ENCODE results near the gene ARF5.

GRCh38 chr7:127546313-127546712 lies 41.9 kb upstream of the ARF5 start:
- TF ChIP-seq CTCF (IDR thresholded peaks at IDR 0.05; ENCODE audit: insufficient read depth, low read length, poor library complexity, severe bottlenecking) = no peak
- TF ChIP-seq EZH2phosphoT487 (conservative IDR thresholded peaks at IDR 0.05; ENCODE audit: low read length) = no peak

Measured in SU-DHL-6 (cell line).